SK-N-MC (cell line): ENCODE results near the gene CASTOR1.

ENCODE experiments used
- EZH2 ChIP-seq: fragments of 200-600 bp; sonication (generic); IDR thresholded peaks from one replicate; pipeline ENCODE4 v1.6.1; 2017; ENCODE audit warnings: antibody characterized with exemption
- FOXP2 ChIP-seq: optimal IDR thresholded peaks from 2 replicates; pipeline ENCODE3; 2011; ENCODE audit warnings: mild to moderate bottlenecking, moderate library complexity; ENCODE audit not compliant: insufficient read depth; ENCODE audit errors: extremely low read length, control extremely low read depth
- POLR2AphosphoS5 ChIP-seq: IDR thresholded peaks from 2 replicates; pipeline ENCODE4 v1.6.1; 2012; ENCODE audit warnings: mild to moderate bottlenecking, low read depth, low read length, borderline replicate concordance

DNA sequence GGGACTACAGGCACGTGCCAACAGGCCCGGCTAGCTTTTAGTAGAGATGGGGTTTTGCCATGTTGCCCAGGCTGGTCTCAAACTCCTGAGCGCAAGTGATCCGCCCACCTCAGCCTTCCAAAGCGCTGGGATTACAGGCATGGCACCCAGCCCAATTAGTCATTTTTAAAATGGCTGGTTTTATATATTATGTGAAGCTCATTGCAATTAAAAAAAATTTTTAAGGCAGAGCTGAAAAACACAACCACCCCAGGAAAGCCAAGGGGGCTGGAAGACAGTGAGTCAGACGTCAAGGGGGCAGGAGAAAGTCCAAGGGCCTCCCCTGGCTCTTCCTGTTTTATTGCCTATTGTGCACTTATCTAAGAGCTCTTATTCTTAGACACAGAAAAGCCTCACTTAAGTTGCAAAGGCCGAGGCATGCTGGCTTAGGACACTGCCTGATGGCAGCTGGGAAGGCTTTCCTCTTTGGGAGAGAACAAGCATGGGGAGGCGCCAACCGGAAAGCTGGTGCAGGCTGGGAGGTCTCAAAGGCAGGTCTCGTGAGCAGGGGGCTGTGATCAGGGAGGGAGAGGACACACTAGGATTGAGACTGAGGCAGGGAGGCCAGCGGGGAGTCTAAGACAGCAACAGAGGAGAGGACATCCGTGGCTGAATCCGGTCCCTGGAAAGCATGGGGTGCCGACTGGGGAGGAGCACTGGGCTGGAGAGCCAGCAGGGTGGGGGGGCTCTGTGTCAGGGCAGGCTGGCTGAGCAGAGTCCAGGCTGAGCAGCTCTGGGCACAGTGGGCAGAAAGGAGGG is 11.6 kb downstream of the CASTOR1 start:
- no peak for TF ChIP-seq POLR2AphosphoS5
- no peak for TF ChIP-seq EZH2
- TF ChIP-seq FOXP2: no peak
